Activated T-cell treated with anti-CD3 and anti-CD28 coated beads for 4 hours (primary cell): ENCODE measurements around the gene BTRC.

Experiments
- DNase-seq: peaks from one replicate; pipeline ENCODE4 v3.0.0-alpha.2; 2020

BTRC gene

GRCh38 chr10:101446947-101447346, 93.0 kb downstream of the BTRC start:
- DNase-seq, result no peak

- DNase-seq, result no peak
Measured at GRCh38 chr10:101447477-101447876, 93.5 kb downstream of the BTRC start.

- no peak for DNase-seq
Measured at GRCh38 chr10:101450277-101451080, 96.5 kb downstream of the BTRC start.

GRCh38 chr10:101451261-101451660, 97.3 kb downstream of the BTRC start:
- DNase-seq, result no peak

- DNase-seq, result no peak
Measured at GRCh38 chr10:101451667-101452069, 97.7 kb downstream of the BTRC start.

GRCh38 chr10:101452176-101452575, 98.2 kb downstream of the BTRC start:
- no peak for DNase-seq

- DNase-seq, result no peak
Measured at GRCh38 chr10:101452593-101452992, 98.6 kb downstream of the BTRC start.

GRCh38 chr10:101453318-101453717, 99.4 kb downstream of the BTRC start:
- no peak for DNase-seq

- DNase-seq, result no peak
Measured at GRCh38 chr10:101453791-101454718, 100.1 kb downstream of the BTRC start.

- no peak for DNase-seq
Measured at GRCh38 chr10:101458869-101459268, 104.9 kb downstream of the BTRC start.

GRCh38 chr10:101464082-101464481, 110.1 kb downstream of the BTRC start:
- DNase-seq, result no peak

GRCh38 chr10:101464599-101464998, 110.6 kb downstream of the BTRC start:
- no peak for DNase-seq

- no peak for DNase-seq
Measured at GRCh38 chr10:101466016-101466912, 112.3 kb downstream of the BTRC start.

- DNase-seq, result no peak
Measured at GRCh38 chr10:101467286-101467770, 113.4 kb downstream of the BTRC start.

- DNase-seq, result no peak
Measured at GRCh38 chr10:101468159-101468558, 114.2 kb downstream of the BTRC start.

GRCh38 chr10:101476383-101476782, 122.4 kb downstream of the BTRC start:
- DNase-seq, result no peak

- no peak for DNase-seq
Measured at GRCh38 chr10:101478956-101479355, 125.0 kb downstream of the BTRC start.

GRCh38 chr10:101481256-101481655, 127.3 kb downstream of the BTRC start:
- no peak for DNase-seq

GRCh38 chr10:101482568-101482967, 128.6 kb downstream of the BTRC start:
- DNase-seq, result no peak

GRCh38 chr10:101484175-101484745, 130.3 kb downstream of the BTRC start:
- DNase-seq, result no peak

- no peak for DNase-seq
Measured at GRCh38 chr10:101485207-101485606, 131.2 kb downstream of the BTRC start.
